H1 (cell line): ENCODE results near the gene PRKCH. TPM values are rescaled to one million over a fixed set of nuclear protein-coding genes. Genes with fewer than 3 reads are reported as not detected.

Experiments
- CTCF ChIP-seq, 3 experiments: IDR thresholded peaks; 1 replicate in 2 of 3; 2 replicates in 1 of 3; pipeline versions ENCODE4 v1.5.1 to v1.6.1; 2011; ENCODE audit warnings: low read length in 3 of 3, mild to moderate bottlenecking in 3 of 3, inconsistent platforms in 2 of 3, low read depth in 1 of 3, moderate library complexity in 1 of 3; ENCODE audit not compliant: insufficient read depth in 1 of 3; ENCODE audit errors: control extremely low read depth in 1 of 3
- polyA plus RNA-seq, 7 experiments: library from polyadenylated mRNA; depleted of rRNA in 3 of 7; stranded (reverse) in 5 of 7; unstranded in 2 of 7; fragments of >200 nt in 5 of 7; fragments of 200-250 nt in 2 of 7; gene quantifications; 1 replicate in 5 of 7; 2 replicates in 1 of 7; 4 replicates in 1 of 7; pipeline versions ENCODE4 v1.2.1 to v1.2.3, GENCODE V29; 2011 to 2013; ENCODE audit warnings: missing spikeins in 2 of 7, mixed read lengths in 2 of 7
- total RNA-seq: library from RNA; stranded (reverse); fragmentation: NEBNext Ultra II Directional; extraction: Animal tissue kit (Norgen Biotek cat#: 25700); gene quantifications from 2 replicates; pipeline ENCODE4 v1.2.1, GENCODE V29; 2021

PRKCH gene
- total and polyA plus RNA-seq, 2 of the 8 experiments (the other 6 are each of a cell fraction or from before 2014, with no cell fraction given): 6.4 to 7.0 TPM

GRCh38 chr14:61488417-61489401 is 167.3 kb downstream of the PRKCH start (continued):
- no peak for TF ChIP-seq CTCF (IDR thresholded peaks at IDR 0.05; ENCODE audit: control extremely low read depth in 1 of 3, insufficient read depth in 1 of 3, low read depth in 1 of 3, low read length in 3 of 3)
